ENCODE results near the gene TGOLN2. TPM values are rescaled to one million over a fixed set of nuclear protein-coding genes. Genes with fewer than 3 reads are reported as not detected.
"Not testable (repeated sequence)": the region's sequence is repeated elsewhere in the genome, so short reads cannot be mapped to it uniquely, and the experiment has no call there.

TGOLN2 gene
- total RNA-seq, 4 donors from 2014 or later: 40.6 to 77.2 (median 49.0) TPM

GRCh38 chr2:85369500-85369899 lies 41.7 kb upstream of the TGOLN2 start:
- Histone ChIP-seq H3K36me3 (peaks cover 0 to 63% (median 0%) of the 10 kb centered on the region in 3 donors), H3K4me1 (peaks cover 0 to 11% (median 0%) of the 10 kb centered on the region in 3 donors), H3K27ac (no peak overlapping the region), H3K27me3 (no peaks in the 10 kb centered on the region), H3K9me3 (no peaks in the 10 kb centered on the region), H3K4me3 (no peak overlapping the region)
- TF ChIP-seq POLR2A (IDR thresholded peaks at IDR 0.05) (no peak), CTCF (IDR thresholded peaks at IDR 0.05) (no peak)
- WGBS, 2 donors: 50 to 67% methylated on average over 5 of the region's 5 CpGs
- intact Hi-C loops (cut with DNase I): no loop called here
- DNase-seq: no peak

GRCh38 chr2:85368921-85369320 lies 41.1 kb upstream of the TGOLN2 start:
- H3K36me3 ChIP-seq: peaks cover 0 to 64% (median 0%) of the 10 kb centered on the region in 3 donors
- no peaks in the 10 kb centered on the region for H3K27me3 ChIP-seq
- DNase-seq: no peak
- TF ChIP-seq CTCF (IDR thresholded peaks at IDR 0.05) (no peak), POLR2A (IDR thresholded peaks at IDR 0.05) (no peak)
- H3K4me1 ChIP-seq: peaks cover 0 to 11% (median 0%) of the 10 kb centered on the region in 3 donors
- H3K9me3 ChIP-seq: no peaks in the 10 kb centered on the region
- H3K4me3 ChIP-seq: no peak overlapping the region
- intact Hi-C loops (cut with DNase I): no loop called here
- H3K27ac ChIP-seq: no peak overlapping the region

GRCh38 chr2:85367180-85367579 lies 39.4 kb upstream of the TGOLN2 start:
- intact Hi-C loops (cut with DNase I): no loop called here
- no peaks in the 10 kb centered on the region for H3K9me3 ChIP-seq
- no peak overlapping the region for H3K4me3 ChIP-seq
- TF ChIP-seq CTCF (IDR thresholded peaks at IDR 0.05) (no peak), POLR2A (IDR thresholded peaks at IDR 0.05) (no peak)
- H3K4me1 ChIP-seq: peaks cover 0 to 11% (median 0%) of the 10 kb centered on the region in 3 donors
- DNase-seq: no peak
- peaks cover 0 to 73% (median 9%) of the 10 kb centered on the region in 3 donors for H3K36me3 ChIP-seq
- H3K27ac ChIP-seq: no peak overlapping the region
- 85 to 91% methylated on average over 4 to 5 of the region's 5 CpGs for WGBS, 2 donors
- H3K27me3 ChIP-seq: no peaks in the 10 kb centered on the region

GRCh38 chr2:85362653-85363387 lies 35.0 kb upstream of the TGOLN2 start:
- H3K9me3 ChIP-seq; H3K27ac ChIP-seq; H3K4me3 ChIP-seq; H3K27me3 ChIP-seq; intact Hi-C loops (cut with DNase I); DNase-seq; H3K4me1 ChIP-seq: not testable (repeated sequence)
- peaks cover 6 to 81% (median 9%) of the 10 kb centered on the region in 3 donors for H3K36me3 ChIP-seq
- WGBS, 2 donors: 88 to 92% methylated on average over 5 of the region's 5 CpGs

- H3K27me3 ChIP-seq: no peaks in the 10 kb centered on the region
- TF ChIP-seq CTCF (IDR thresholded peaks at IDR 0.05) (no peak), POLR2A (IDR thresholded peaks at IDR 0.05) (no peak)
- 48 to 55% methylated on average over 3 of the region's 3 CpGs for WGBS, 2 donors
- peaks cover 6 to 67% (median 12%) of the 10 kb centered on the region in 3 donors for H3K36me3 ChIP-seq
- H3K4me1 ChIP-seq: peaks cover 11 to 52% (median 13%) of the 10 kb centered on the region in 3 donors
- H3K9me3 ChIP-seq: no peaks in the 10 kb centered on the region
- H3K4me3 ChIP-seq: no peak overlapping the region
- intact Hi-C loops (cut with DNase I): no loop called here
- no peak for DNase-seq
- no peak overlapping the region for H3K27ac ChIP-seq
Observed at GRCh38 chr2:85357736-85358135, 29.9 kb upstream of the TGOLN2 start.
